Epithelial cell of esophagus (primary cell): ENCODE results near the gene CDK5RAP1.
"Not testable (repeated sequence)": the region's sequence is repeated elsewhere in the genome, so short reads cannot be mapped to it uniquely, and the experiment has no call there.

Experiments used
- DNase-seq: peaks from one replicate; pipeline ENCODE4 v3.0.0; 2010; ENCODE audit warnings: low read depth
- H3K4me3 ChIP-seq: 2 replicates; pipeline ENCODE4 v1.5.1; 2011; ENCODE audit warnings: mild to moderate bottlenecking, low read length, control low read depth
- TF ChIP-seq, protein P1 (sequence below): IDR thresholded peaks from 2 replicates; pipeline ENCODE4 v1.5.1; 2011; ENCODE audit warnings: low read depth, mild to moderate bottlenecking, low read length, control low read depth, inconsistent platforms; ENCODE audit not compliant: insufficient read depth; ENCODE audit errors: missing control alignments

The CDK5RAP1 gene

DNA sequence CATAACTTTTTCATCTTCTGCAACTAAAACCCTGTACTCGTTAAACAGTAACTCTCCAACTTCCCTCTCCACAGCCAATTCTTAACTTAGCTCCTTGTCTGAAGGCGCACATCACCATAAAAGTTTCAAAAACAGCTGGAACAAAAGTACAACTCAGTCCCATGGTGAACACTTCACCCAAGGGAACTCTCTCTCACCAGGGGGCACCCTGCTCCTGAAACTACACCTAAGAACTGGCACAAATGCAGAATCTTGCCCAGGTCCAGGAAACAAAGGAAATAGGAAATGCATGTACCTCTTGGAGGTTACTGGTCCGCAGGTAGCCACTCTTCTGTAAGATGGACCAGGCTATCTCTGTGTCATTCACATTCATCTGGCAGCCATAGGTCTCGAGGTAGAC lies 6.6 kb downstream of the CDK5RAP1 start:
- TF ChIP-seq, protein P1, sequence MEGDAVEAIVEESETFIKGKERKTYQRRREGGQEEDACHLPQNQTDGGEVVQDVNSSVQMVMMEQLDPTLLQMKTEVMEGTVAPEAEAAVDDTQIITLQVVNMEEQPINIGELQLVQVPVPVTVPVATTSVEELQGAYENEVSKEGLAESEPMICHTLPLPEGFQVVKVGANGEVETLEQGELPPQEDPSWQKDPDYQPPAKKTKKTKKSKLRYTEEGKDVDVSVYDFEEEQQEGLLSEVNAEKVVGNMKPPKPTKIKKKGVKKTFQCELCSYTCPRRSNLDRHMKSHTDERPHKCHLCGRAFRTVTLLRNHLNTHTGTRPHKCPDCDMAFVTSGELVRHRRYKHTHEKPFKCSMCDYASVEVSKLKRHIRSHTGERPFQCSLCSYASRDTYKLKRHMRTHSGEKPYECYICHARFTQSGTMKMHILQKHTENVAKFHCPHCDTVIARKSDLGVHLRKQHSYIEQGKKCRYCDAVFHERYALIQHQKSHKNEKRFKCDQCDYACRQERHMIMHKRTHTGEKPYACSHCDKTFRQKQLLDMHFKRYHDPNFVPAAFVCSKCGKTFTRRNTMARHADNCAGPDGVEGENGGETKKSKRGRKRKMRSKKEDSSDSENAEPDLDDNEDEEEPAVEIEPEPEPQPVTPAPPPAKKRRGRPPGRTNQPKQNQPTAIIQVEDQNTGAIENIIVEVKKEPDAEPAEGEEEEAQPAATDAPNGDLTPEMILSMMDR = no peak
- DNase-seq = no peak

DNA sequence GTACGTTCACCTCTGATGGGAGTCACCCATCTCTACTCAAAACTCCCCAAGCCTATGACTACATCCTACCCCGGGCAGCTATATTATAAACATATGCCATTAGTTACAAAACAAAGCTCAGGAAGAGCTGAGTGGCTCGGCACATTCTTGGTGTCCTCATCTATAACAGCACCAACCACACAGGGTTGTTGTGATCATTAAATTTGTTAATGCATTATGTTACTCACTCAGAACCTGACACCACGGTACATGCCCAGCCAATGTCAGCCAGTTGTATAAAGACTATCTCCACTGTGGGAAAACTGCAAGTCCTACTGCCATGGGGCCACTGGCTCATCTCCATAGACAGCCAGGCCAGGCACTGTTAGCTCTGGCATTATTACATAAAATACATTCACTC lies 7.7 kb downstream of the CDK5RAP1 start:
- TF ChIP-seq, protein P1 = no peak
- DNase-seq = no peak
- no peak overlapping the region for H3K4me3 ChIP-seq

More for the DNA sequence above, 6.6 kb downstream of the CDK5RAP1 start:
- H3K4me3 ChIP-seq = no peak overlapping the region

DNA sequence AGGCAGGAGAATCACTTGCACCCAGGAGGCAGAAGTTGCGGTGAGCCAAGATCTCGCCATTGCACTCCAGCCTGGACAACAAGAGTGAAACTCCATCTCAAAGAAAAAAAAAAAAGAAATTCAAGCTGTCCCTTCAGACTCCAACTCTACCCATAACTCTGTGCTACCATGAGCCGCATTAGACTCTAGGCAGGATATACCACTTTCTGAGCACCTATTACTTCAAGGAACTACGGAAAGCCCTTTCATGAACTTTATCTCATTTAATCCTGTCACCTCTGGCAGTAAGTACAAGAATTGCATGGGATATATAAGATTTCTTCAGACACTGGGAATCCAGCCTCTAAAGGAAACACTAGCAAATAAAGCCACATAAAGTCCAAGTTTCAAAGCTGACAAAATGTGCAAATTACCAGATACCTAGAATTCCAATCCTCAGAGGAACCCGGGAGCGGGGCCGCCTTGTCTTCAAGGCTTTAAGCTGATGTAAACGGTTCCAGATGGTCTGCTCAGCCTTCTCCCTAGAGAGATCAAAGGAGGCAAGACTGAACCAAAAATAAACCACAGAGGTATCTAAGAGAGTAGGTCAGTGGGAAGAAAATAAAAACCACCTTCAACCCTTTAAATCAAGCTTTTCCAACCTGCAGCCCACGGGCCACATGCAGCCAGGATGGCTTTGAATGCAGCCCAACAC lies 9.4 kb downstream of the CDK5RAP1 start:
- TF ChIP-seq, protein P1 = no peak
- H3K4me3 ChIP-seq = no peak overlapping the region
- no peak for DNase-seq

DNA sequence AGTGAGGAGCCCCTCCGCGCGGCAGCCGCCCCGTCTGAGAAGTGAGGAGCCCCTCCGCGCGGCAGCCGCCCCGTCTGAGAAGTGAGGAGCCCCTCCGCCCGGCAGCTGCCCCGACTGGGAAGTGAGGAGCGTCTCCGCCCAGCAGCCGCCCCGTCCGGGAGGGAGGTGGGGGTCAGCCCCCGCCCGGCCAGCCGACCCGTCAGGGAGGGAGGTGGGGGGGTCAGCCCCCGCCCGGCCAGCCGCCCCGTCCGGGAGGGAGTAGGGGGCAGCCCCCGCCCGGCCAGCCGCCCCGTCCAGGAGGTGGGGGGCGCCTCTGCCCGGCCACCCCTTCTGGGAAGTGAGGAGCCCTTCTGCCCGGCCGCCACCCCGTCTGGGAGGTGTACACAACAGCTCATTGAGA lies 12.0 kb downstream of the CDK5RAP1 start:
- H3K4me3 ChIP-seq, DNase-seq: not testable (repeated sequence)

DNA sequence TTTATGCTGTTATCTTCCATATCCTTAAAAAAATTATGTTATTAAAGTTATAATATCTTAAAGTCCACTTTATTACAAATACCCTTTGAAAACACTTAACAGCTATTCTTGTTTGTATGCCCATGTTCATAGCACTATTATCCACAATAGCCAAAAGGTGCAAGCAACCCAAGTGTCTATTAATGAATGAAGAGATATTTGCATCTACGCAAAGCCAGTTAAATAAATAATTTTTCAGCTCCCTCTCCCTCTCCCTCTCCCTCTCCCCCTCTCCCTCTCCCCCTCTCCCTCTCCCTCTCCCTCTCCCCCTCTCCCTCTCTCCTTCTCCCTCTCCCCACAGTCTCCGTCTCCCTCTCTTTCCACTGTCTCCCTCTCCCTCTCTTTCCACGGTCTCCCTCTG lies 13.1 kb downstream of the CDK5RAP1 start:
- TF ChIP-seq, protein P1 = no peak
- H3K4me3 ChIP-seq = no peak overlapping the region
- DNase-seq = no peak

DNA sequence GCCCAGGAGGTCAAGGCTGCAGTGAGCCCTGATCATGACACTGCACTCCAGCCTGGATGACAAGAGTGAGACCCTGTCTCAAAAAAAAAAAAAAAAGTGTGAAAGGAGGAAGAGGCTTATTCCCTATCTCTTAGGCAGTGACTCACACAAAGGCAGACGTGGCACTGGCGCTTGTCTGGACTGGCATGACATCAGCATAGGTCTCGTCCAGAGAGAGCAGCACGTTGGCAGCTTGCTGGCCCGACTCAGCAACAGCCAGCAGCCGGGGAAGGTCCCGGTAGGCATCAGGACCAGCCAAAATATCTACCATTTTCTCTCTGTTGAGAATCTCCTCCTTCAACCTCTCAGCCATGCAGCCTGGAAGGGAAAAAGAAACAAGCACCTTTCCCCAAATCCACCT lies 14.1 kb downstream of the CDK5RAP1 start:
- TF ChIP-seq, protein P1 = no peak
- DNase-seq = peak; percentile 93
- H3K4me3 ChIP-seq = no peak overlapping the region

DNA sequence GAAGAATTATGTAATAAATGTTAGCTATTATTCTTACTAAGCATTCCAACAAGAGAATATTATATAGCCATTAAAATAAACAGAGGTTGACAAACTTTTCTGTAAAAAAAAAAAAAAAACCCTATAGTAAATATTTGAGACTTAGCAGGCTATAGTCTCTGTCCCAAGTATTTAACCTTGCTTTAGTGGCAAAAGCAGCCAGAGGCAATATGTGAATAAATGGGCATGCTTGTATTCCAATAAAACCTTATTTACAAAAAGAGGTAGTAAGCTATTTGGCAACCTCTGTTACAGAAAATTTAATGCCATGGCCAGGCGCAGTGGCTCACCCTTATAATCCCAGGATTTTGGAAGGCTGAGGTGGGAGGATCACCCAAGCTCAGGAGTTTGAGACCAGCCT lies 14.6 kb downstream of the CDK5RAP1 start:
- TF ChIP-seq, protein P1 = no peak
- H3K4me3 ChIP-seq = no peak overlapping the region
- DNase-seq = no peak
